ENCODE results near the gene MEI1. TPM values are rescaled to one million over a fixed set of nuclear protein-coding genes. Genes with fewer than 3 reads are reported as not detected.
A peak's percentile ranks its signal among the peaks of the same experiment; 100 is the strongest.

Gene MEI1
- total RNA-seq, 1 donor = 0.36 TPM

GRCh38 chr22:41696703-41697102 is 2.6 kb upstream of the MEI1 start:
- Histone ChIP-seq H3K27me3 (ENCODE audit: insufficient read depth, low read length) (no peaks in the 10 kb centered on the region), H3K27ac (ENCODE audit: low read depth, low read length) (no peak overlapping the region), H3K4me3 (ENCODE audit: insufficient read depth, low read length) (no peak overlapping the region), H4K20me1 (ENCODE audit: insufficient read depth, low read length) (no peaks in the 10 kb centered on the region), H3K9me3 (ENCODE audit: low read depth, low read length) (no peaks in the 10 kb centered on the region), H2AFZ (ENCODE audit: low read length) (peak overlapping the region; percentile 93), H3K4me2 (ENCODE audit: insufficient read depth, low read length) (peak overlapping the region; percentile 83), H3K36me3 (ENCODE audit: insufficient read depth, low read length) (peaks cover 6% of the 10 kb centered on the region), H3K79me2 (ENCODE audit: insufficient read depth, low read length) (no peaks in the 10 kb centered on the region), H3K4me1 (ENCODE audit: insufficient read depth, low read length) (peaks cover 14% of the 10 kb centered on the region)
- TF ChIP-seq CTCF (IDR thresholded peaks at IDR 0.05; ENCODE audit: extremely low read depth, low read depth, low read length) = no peak
- DNase-seq (ENCODE audit: insufficient read length, low spot score, missing footprints) = no peak

- Histone ChIP-seq H3K9me3 (ENCODE audit: low read depth, low read length) (no peaks in the 10 kb centered on the region), H3K4me2 (ENCODE audit: insufficient read depth, low read length) (peak overlapping the region; percentile 83), H3K27ac (ENCODE audit: low read depth, low read length) (no peak overlapping the region), H3K36me3 (ENCODE audit: insufficient read depth, low read length) (peaks cover 6% of the 10 kb centered on the region), H4K20me1 (ENCODE audit: insufficient read depth, low read length) (no peaks in the 10 kb centered on the region), H3K27me3 (ENCODE audit: insufficient read depth, low read length) (no peaks in the 10 kb centered on the region), H3K79me2 (ENCODE audit: insufficient read depth, low read length) (no peaks in the 10 kb centered on the region), H3K4me3 (ENCODE audit: insufficient read depth, low read length) (peak overlapping the region; percentile 65), H2AFZ (ENCODE audit: low read length) (peak overlapping the region; percentile 93), H3K4me1 (ENCODE audit: insufficient read depth, low read length) (peaks cover 14% of the 10 kb centered on the region)
- peak; percentile 98 for TF ChIP-seq CTCF (IDR thresholded peaks at IDR 0.05; ENCODE audit: extremely low read depth, low read depth, low read length)
- DNase-seq (ENCODE audit: insufficient read length, low spot score, missing footprints) = peak; percentile 97
These were observed 2.1 kb upstream of the MEI1 start for GRCh38 chr22:41697126-41697775.

- no peak overlapping the region for H2AFZ ChIP-seq (ENCODE audit: low read length)
- no peak for DNase-seq (ENCODE audit: insufficient read length, low spot score, missing footprints)
- TF ChIP-seq CTCF (IDR thresholded peaks at IDR 0.05; ENCODE audit: extremely low read depth, low read depth, low read length) = no peak
- H3K4me3 ChIP-seq (ENCODE audit: insufficient read depth, low read length) = no peak overlapping the region
- H3K4me2 ChIP-seq (ENCODE audit: insufficient read depth, low read length) = no peak overlapping the region
- no peaks in the 10 kb centered on the region for H3K27me3 ChIP-seq (ENCODE audit: insufficient read depth, low read length)
- H3K27ac ChIP-seq (ENCODE audit: low read depth, low read length) = no peak overlapping the region
- no peaks in the 10 kb centered on the region for H3K36me3 ChIP-seq (ENCODE audit: insufficient read depth, low read length)
- peaks cover 14% of the 10 kb centered on the region for H3K4me1 ChIP-seq (ENCODE audit: insufficient read depth, low read length)
- no peaks in the 10 kb centered on the region for H3K9me3 ChIP-seq (ENCODE audit: low read depth, low read length)
- H4K20me1 ChIP-seq (ENCODE audit: insufficient read depth, low read length) = no peaks in the 10 kb centered on the region
- no peaks in the 10 kb centered on the region for H3K79me2 ChIP-seq (ENCODE audit: insufficient read depth, low read length)
These were observed 733 bp downstream of the MEI1 start for GRCh38 chr22:41700108-41700364.

- H4K20me1 ChIP-seq (ENCODE audit: insufficient read depth, low read length) = no peaks in the 10 kb centered on the region
- H3K4me2 ChIP-seq (ENCODE audit: insufficient read depth, low read length) = no peak overlapping the region
- H3K79me2 ChIP-seq (ENCODE audit: insufficient read depth, low read length) = no peaks in the 10 kb centered on the region
- peaks cover 6% of the 10 kb centered on the region for H3K4me1 ChIP-seq (ENCODE audit: insufficient read depth, low read length)
- no peak overlapping the region for H3K27ac ChIP-seq (ENCODE audit: low read depth, low read length)
- no peak for TF ChIP-seq CTCF (IDR thresholded peaks at IDR 0.05; ENCODE audit: extremely low read depth, low read depth, low read length)
- H3K27me3 ChIP-seq (ENCODE audit: insufficient read depth, low read length) = no peaks in the 10 kb centered on the region
- H3K9me3 ChIP-seq (ENCODE audit: low read depth, low read length) = no peaks in the 10 kb centered on the region
- no peak overlapping the region for H2AFZ ChIP-seq (ENCODE audit: low read length)
- DNase-seq (ENCODE audit: insufficient read length, low spot score, missing footprints) = no peak
- no peaks in the 10 kb centered on the region for H3K36me3 ChIP-seq (ENCODE audit: insufficient read depth, low read length)
- no peak overlapping the region for H3K4me3 ChIP-seq (ENCODE audit: insufficient read depth, low read length)
These were observed 3.5 kb downstream of the MEI1 start for GRCh38 chr22:41702763-41703162.

Measured in osteoblast (primary cell).